Lower leg skin (tissue), 3 donors: ENCODE measurements around the gene SLC44A2.

Source experiments
- CTCF ChIP-seq, 3 donors: fragments of 450-650 bp; IDR thresholded peaks; one replicate each; pipeline ENCODE4 v1.5.1; 2016; ENCODE audit warnings: antibody characterized with exemption in 3 of 3, mild to moderate bottlenecking in 3 of 3, moderate library complexity in 2 of 3
- POLR2A ChIP-seq, 2 donors: fragments of 450-650 bp; IDR thresholded peaks; one replicate each; pipeline ENCODE4 v1.6.1; 2016 to 2017; ENCODE audit warnings: antibody characterized with exemption in 2 of 2, mild to moderate bottlenecking in 1 of 2, moderate library complexity in 1 of 2

- TF ChIP-seq POLR2A (IDR thresholded peaks at IDR 0.05) (no peak), CTCF (IDR thresholded peaks at IDR 0.05) (no peak)
Observed at GRCh38 chr19:10683064-10683426, 57.7 kb downstream of the SLC44A2 start.
